Gastrocnemius medialis (tissue), 4 donors: Measurements from ENCODE around the gene NFKBIB. TPM values are rescaled to one million over a fixed set of nuclear protein-coding genes. Genes with fewer than 3 reads are reported as not detected.
"Not testable (repeated sequence)": the region's sequence is repeated elsewhere in the genome, so short reads cannot be mapped to it uniquely, and the experiment has no call there.

Experiments
- ATAC-seq, 2 donors: fragments of 150-250 bp; one replicate each; pipeline ENCODE4 v1.9.1; 2016
- DNase-seq, 2 donors: peaks; one replicate each; pipeline ENCODE4 v3.0.0-alpha.2; 2019
- H3K27ac ChIP-seq, 4 donors: fragments of 200-600 bp; sonication (generic); 1 replicate in 1 of 4; 2 replicates in 3 of 4; pipeline ENCODE4 v1.5.1; 2016 to 2018; ENCODE audit warnings: mild to moderate bottlenecking in 2 of 4, moderate library complexity in 1 of 4
- H3K27me3 ChIP-seq, 3 donors: fragments of 200-600 bp; sonication (generic) in 2 of 3; 1 replicate in 1 of 3; 2 replicates in 2 of 3; pipeline versions ENCODE4 v1.5.1 to v1.6.0; 2016 to 2019; ENCODE audit warnings: mild to moderate bottlenecking in 1 of 3, moderate library complexity in 1 of 3
- H3K36me3 ChIP-seq, 2 donors: fragments of 200-600 bp; sonication (generic) in 1 of 2; one replicate each; pipeline ENCODE4 v1.5.1; 2017 to 2018
- H3K4me1 ChIP-seq, 2 donors: fragments of 200-600 bp; sonication (generic) in 1 of 2; one replicate each; pipeline ENCODE4 v1.5.1; 2016 to 2017; ENCODE audit warnings: mild to moderate bottlenecking in 2 of 2
- H3K4me3 ChIP-seq, 4 donors: fragments of 200-600 bp; sonication (generic) in 3 of 4; 1 replicate in 1 of 4; 2 replicates in 3 of 4; pipeline ENCODE4 v1.5.1; 2016 to 2019; ENCODE audit warnings: mild to moderate bottlenecking in 2 of 4
- H3K9me3 ChIP-seq, 3 donors: fragments of 200-600 bp; sonication (generic) in 2 of 3; 1 replicate in 1 of 3; 2 replicates in 2 of 3; pipeline ENCODE4 v1.5.1; 2016 to 2019
- POLR2A ChIP-seq, 2 donors: fragments of 450-650 bp; IDR thresholded peaks; one replicate each; pipeline ENCODE4 v1.6.1; 2017; ENCODE audit warnings: antibody characterized with exemption in 2 of 2, mild to moderate bottlenecking in 2 of 2, moderate library complexity in 2 of 2
- in situ Hi-C, 4 donors: fragments of 200-750 bp; cut with MboI; loops; one replicate each; pipeline versions ENCODE4 v1.15.0 to v1.8.0; 2017; ENCODE audit warnings: low sequenced_read_pairs in 4 of 4
- intact Hi-C: fragments of 100-400 bp; cut with DNase I; formaldehyde crosslinking; loops from one replicate; pipeline ENCODE4 v1.15.1; 2023; ENCODE audit warnings: low total_unique reads
- total RNA-seq, 4 donors: library from RNA; depleted of rRNA; stranded (reverse); fragments of >200 nt; gene quantifications; one replicate each; pipeline versions ENCODE4 v1.1.0 to v1.2.3, GENCODE V29; 2016
- TF ChIP-seq, protein P1 (sequence below), 5 experiments: fragments of 450-650 bp in 3 of 5; fragments of 200-600 bp in 2 of 5; sonication (generic) in 2 of 5; IDR thresholded peaks in 4 of 5; conservative IDR thresholded peaks in 1 of 5; 1 replicate in 4 of 5; 2 replicates in 1 of 5; pipeline ENCODE4 v1.5.1; 2016 to 2019; ENCODE audit warnings: antibody characterized with exemption in 5 of 5, mild to moderate bottlenecking in 3 of 5, moderate library complexity in 3 of 5

NFKBIB gene
- total RNA-seq, 4 donors from 2014 or later = 32.2 to 63.8 (median 53.6) TPM

DNA sequence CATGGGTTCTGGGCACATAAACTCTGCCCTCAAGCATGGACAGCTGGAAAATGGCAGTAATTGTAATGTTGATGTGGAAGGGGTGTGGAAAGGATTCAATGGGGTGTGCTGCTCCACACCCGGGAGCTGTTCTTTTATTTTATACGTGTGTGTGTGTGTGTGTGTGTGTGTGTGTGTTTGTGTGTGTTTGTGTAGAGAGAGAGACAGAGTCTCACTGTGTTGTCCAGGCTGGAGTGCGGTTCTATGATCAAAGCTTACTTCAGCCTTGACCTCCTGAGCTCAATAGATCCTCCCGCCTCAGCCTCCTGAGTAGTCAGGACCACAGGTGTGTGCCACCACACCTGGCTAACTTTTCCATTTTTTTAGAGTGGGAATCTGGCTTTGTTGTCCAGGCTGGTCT, 33.8 kb downstream of the NFKBIB start:
- ATAC-seq (no peak), DNase-seq (no peak)
- no peak overlapping the region for H3K27ac ChIP-seq
- peaks cover 14 to 17% of the 10 kb centered on the region in 2 donors for H3K4me1 ChIP-seq
- in situ Hi-C loops (no loop called here), intact Hi-C loops (loop anchor here (5.0 kb wide), 2 partner anchors 101 to 531 kb away; partner anchors contain the start of genes ECH1 and FAM98C)
- TF ChIP-seq POLR2A (IDR thresholded peaks at IDR 0.05) = no peak
- TF ChIP-seq, protein P1, sequence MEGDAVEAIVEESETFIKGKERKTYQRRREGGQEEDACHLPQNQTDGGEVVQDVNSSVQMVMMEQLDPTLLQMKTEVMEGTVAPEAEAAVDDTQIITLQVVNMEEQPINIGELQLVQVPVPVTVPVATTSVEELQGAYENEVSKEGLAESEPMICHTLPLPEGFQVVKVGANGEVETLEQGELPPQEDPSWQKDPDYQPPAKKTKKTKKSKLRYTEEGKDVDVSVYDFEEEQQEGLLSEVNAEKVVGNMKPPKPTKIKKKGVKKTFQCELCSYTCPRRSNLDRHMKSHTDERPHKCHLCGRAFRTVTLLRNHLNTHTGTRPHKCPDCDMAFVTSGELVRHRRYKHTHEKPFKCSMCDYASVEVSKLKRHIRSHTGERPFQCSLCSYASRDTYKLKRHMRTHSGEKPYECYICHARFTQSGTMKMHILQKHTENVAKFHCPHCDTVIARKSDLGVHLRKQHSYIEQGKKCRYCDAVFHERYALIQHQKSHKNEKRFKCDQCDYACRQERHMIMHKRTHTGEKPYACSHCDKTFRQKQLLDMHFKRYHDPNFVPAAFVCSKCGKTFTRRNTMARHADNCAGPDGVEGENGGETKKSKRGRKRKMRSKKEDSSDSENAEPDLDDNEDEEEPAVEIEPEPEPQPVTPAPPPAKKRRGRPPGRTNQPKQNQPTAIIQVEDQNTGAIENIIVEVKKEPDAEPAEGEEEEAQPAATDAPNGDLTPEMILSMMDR (IDR thresholded peaks at IDR 0.05 in 4 of 5, conservative IDR thresholded peaks at IDR 0.05 in 1 of 5) = no peak
- no peaks in the 10 kb centered on the region for H3K27me3 ChIP-seq
- no peak overlapping the region for H3K4me3 ChIP-seq
- peaks cover 0 to 9% of the 10 kb centered on the region in 2 donors for H3K36me3 ChIP-seq
- H3K9me3 ChIP-seq = no peaks in the 10 kb centered on the region

DNA sequence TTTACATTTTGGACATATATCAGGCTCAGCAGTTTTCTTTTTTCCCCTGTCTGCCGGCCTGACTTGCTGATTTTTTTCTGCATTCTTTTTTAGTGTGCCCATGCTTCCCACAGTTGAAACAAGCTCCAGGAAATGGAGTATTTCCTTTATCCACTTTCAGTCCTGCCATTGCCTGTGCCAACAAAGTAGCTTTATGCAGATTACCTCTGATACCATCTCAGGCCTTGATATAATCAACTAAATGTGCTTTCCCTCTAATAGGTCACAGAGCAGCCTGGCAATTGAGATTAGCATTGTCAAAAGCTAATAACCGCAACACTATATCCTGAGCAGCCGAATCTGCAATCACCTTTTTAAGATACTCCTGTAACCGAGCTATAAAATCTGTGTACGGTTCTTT, 40.2 kb downstream of the NFKBIB start:
- DNase-seq (no peak), ATAC-seq (no peak)
- no peaks in the 10 kb centered on the region for H3K36me3 ChIP-seq
- intact Hi-C loops = no loop called here
- no peak for TF ChIP-seq POLR2A (IDR thresholded peaks at IDR 0.05)
- TF ChIP-seq, protein P1 (IDR thresholded peaks at IDR 0.05 in 4 of 5, conservative IDR thresholded peaks at IDR 0.05 in 1 of 5) = no peak
- H3K4me1 ChIP-seq = no peaks in the 10 kb centered on the region
- H3K4me3 ChIP-seq = no peak overlapping the region
- H3K27ac ChIP-seq = no peak overlapping the region
- no peaks in the 10 kb centered on the region for H3K27me3 ChIP-seq
- in situ Hi-C loops = no loop called here
- H3K9me3 ChIP-seq = no peaks in the 10 kb centered on the region

DNA sequence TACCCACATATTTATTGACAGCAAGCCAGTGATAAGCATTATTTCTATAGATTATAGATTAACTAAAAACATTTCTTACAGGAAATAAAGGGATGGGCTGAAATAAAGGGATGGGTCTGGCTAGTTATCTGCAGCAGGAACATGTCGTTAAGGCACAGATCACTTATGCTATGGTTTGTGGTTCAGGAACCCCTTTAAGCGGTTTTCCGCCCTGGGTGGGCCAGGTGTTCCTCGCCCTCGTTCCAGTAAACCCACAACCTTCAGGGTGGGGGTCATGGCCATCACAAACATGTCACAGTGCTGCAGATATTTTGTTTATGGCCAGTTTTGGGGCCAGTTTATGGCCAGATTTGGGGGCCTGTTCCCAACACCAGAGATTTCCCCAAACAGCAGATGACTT, 41.7 kb downstream of the NFKBIB start:
- DNase-seq, H3K27me3 ChIP-seq, H3K36me3 ChIP-seq, H3K27ac ChIP-seq, H3K4me3 ChIP-seq, H3K4me1 ChIP-seq, intact Hi-C loops, H3K9me3 ChIP-seq, in situ Hi-C loops, ATAC-seq: not testable (repeated sequence)

DNA sequence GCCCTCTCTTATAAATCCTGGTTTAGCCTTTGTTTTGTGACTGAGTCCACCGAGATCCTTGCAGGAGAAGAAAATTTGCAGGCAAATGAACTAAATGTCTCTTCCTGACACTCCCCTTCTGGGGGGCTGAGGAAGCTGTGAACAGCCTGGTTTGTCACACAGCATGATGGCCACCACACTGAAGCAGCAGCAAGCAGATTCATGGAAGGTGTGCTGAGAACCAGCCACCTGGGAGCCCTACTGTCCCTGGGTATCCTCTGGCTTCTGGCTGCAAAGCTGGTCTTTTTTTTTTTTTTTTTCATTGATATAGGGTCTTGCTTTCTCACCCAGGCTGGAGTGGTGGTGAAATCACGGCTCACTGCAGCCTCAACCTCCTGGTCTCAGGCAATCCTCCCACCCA, 42.2 kb downstream of the NFKBIB start:
- no peaks in the 10 kb centered on the region for H3K9me3 ChIP-seq
- intact Hi-C loops (no loop called here), in situ Hi-C loops (no loop called here)
- H3K4me1 ChIP-seq = no peaks in the 10 kb centered on the region
- no peaks in the 10 kb centered on the region for H3K27me3 ChIP-seq
- no peak for DNase-seq
- no peak overlapping the region for H3K27ac ChIP-seq
- no peaks in the 10 kb centered on the region for H3K36me3 ChIP-seq
- H3K4me3 ChIP-seq = no peak overlapping the region
- TF ChIP-seq, protein P1 (IDR thresholded peaks at IDR 0.05 in 4 of 5, conservative IDR thresholded peaks at IDR 0.05 in 1 of 5) = no peak
- no peak for ATAC-seq

DNA sequence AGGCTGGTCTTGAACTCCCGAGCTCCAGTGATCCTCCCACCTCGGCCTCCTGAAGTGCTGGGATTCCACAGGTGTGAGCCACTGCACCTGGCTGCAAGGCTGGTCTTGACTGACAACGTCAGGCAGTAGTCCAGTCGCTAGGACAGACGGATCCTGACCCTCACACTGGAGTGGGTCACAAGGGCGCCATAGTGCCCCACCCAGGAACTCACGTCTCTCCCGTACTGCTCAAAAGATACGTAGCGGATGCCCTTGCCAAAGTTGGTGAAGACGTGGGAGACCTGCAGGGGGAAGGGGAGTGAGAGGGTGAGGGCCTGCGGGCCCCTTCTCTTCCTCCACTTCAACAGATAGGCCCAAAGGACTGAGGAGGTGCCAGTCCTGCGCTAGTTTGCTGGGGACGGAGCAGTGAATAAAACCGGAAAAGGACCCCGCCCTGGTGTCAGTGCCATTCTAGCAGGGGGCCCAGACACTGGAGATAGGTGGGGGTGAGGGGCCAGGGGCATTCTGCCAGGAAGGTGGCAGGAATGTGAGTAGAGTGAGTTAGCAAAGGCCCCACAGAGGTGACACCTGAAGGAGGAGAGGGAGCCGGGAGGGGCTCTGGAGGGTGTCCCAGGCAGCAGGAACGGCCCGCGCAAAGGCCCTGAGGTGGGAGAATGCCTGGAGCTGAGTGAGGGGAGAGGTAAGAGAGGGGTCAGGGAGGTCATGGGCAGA, 42.9 kb downstream of the NFKBIB start:
- DNase-seq (no peak), ATAC-seq (no peak)
- no peak overlapping the region for H3K27ac ChIP-seq
- no peaks in the 10 kb centered on the region for H3K36me3 ChIP-seq
- intact Hi-C loops = no loop called here
- H3K4me3 ChIP-seq = no peak overlapping the region
- TF ChIP-seq, protein P1 (IDR thresholded peaks at IDR 0.05 in 4 of 5, conservative IDR thresholded peaks at IDR 0.05 in 1 of 5) = no peak
- no peak for TF ChIP-seq POLR2A (IDR thresholded peaks at IDR 0.05)
- H3K9me3 ChIP-seq = no peaks in the 10 kb centered on the region
- H3K4me1 ChIP-seq = no peaks in the 10 kb centered on the region
- in situ Hi-C loops = no loop called here
- no peaks in the 10 kb centered on the region for H3K27me3 ChIP-seq
